ENCODE data around the gene SUGCT.

Gene SUGCT

GRCh38 chr7:40526951-40527715 is 392.3 kb downstream of the SUGCT start:
- TF ChIP-seq POLR2A (IDR thresholded peaks at IDR 0.05; ENCODE audit: extremely low read depth, insufficient read length) (no peak), MAX (IDR thresholded peaks at IDR 0.05; ENCODE audit: low read depth, low read length) (no peak), CTCF (IDR thresholded peaks at IDR 0.05; ENCODE audit: low read depth, low read length) (no peak), MYC (IDR thresholded peaks at IDR 0.05; ENCODE audit: low read depth, low read length) (no peak)
- no peak for DNase-seq (ENCODE audit: low read depth)
- H3K4me3 ChIP-seq (ENCODE audit: low read depth, low read length) = no peak overlapping the region

- H3K4me3 ChIP-seq (ENCODE audit: low read depth, low read length) = no peak overlapping the region
- DNase-seq (ENCODE audit: low read depth) = no peak
- TF ChIP-seq POLR2A (IDR thresholded peaks at IDR 0.05; ENCODE audit: extremely low read depth, insufficient read length) (no peak), MYC (IDR thresholded peaks at IDR 0.05; ENCODE audit: low read depth, low read length) (no peak), MAX (IDR thresholded peaks at IDR 0.05; ENCODE audit: low read depth, low read length) (no peak), CTCF (IDR thresholded peaks at IDR 0.05; ENCODE audit: low read depth, low read length) (no peak)
Measured at GRCh38 chr7:40527723-40528122, 392.9 kb downstream of the SUGCT start.

GRCh38 chr7:40530292-40530691 is 395.5 kb downstream of the SUGCT start:
- no peak for TF ChIP-seq POLR2A (IDR thresholded peaks at IDR 0.05; ENCODE audit: extremely low read depth, insufficient read length)
- no peak for DNase-seq (ENCODE audit: low read depth)
- H3K4me3 ChIP-seq (ENCODE audit: low read depth, low read length) = no peak overlapping the region

- no peak for TF ChIP-seq CTCF (IDR thresholded peaks at IDR 0.05; ENCODE audit: low read depth, low read length)
Measured at GRCh38 chr7:40531956-40532355, 397.2 kb downstream of the SUGCT start.

GRCh38 chr7:40535678-40536077 is 400.9 kb downstream of the SUGCT start:
- H3K4me3 ChIP-seq (ENCODE audit: low read depth, low read length) = no peak overlapping the region
- no peak for DNase-seq (ENCODE audit: low read depth)
- TF ChIP-seq POLR2A (IDR thresholded peaks at IDR 0.05; ENCODE audit: extremely low read depth, insufficient read length) (no peak), MYC (IDR thresholded peaks at IDR 0.05; ENCODE audit: low read depth, low read length) (no peak), MAX (IDR thresholded peaks at IDR 0.05; ENCODE audit: low read depth, low read length) (no peak), CTCF (IDR thresholded peaks at IDR 0.05; ENCODE audit: low read depth, low read length) (no peak)

More at GRCh38 chr7:40531956-40532355, 397.2 kb downstream of the SUGCT start:
- DNase-seq (ENCODE audit: low read depth) = no peak
- no peak overlapping the region for H3K4me3 ChIP-seq (ENCODE audit: low read depth, low read length)

GRCh38 chr7:40536421-40536820 is 401.6 kb downstream of the SUGCT start:
- no peak for DNase-seq (ENCODE audit: low read depth)
- TF ChIP-seq CTCF (IDR thresholded peaks at IDR 0.05; ENCODE audit: low read depth, low read length) (no peak), POLR2A (IDR thresholded peaks at IDR 0.05; ENCODE audit: extremely low read depth, insufficient read length) (no peak), MYC (IDR thresholded peaks at IDR 0.05; ENCODE audit: low read depth, low read length) (no peak), MAX (IDR thresholded peaks at IDR 0.05; ENCODE audit: low read depth, low read length) (no peak)
- H3K4me3 ChIP-seq (ENCODE audit: low read depth, low read length) = no peak overlapping the region
